Measurements from ENCODE around the gene ARHGAP31. TPM values are rescaled to one million over a fixed set of nuclear protein-coding genes. Genes with fewer than 3 reads are reported as not detected.

The ARHGAP31 gene
- total and polyA plus RNA-seq, 9 donors: 6.3 to 41.4 (median 21.3) TPM

- Histone ChIP-seq H3K27me3 (no peaks in the 10 kb centered on the region), H3K4me3 (no peak overlapping the region), H3K4me1 (ENCODE audit: insufficient read depth) (peaks cover 2% of the 10 kb centered on the region), H3K27ac (no peak overlapping the region), H3K36me3 (no peaks in the 10 kb centered on the region), H3K9me3 (no peaks in the 10 kb centered on the region)
- intact Hi-C loops (cut with DNase I): no loop called here
- DNase-seq: no peak
- 85 to 94% (median 87%) methylated on average over 2 of the region's 2 CpGs for WGBS, 3 donors
- no peak for TF ChIP-seq POLR2A (IDR thresholded peaks at IDR 0.05)
- TF ChIP-seq, protein P1, sequence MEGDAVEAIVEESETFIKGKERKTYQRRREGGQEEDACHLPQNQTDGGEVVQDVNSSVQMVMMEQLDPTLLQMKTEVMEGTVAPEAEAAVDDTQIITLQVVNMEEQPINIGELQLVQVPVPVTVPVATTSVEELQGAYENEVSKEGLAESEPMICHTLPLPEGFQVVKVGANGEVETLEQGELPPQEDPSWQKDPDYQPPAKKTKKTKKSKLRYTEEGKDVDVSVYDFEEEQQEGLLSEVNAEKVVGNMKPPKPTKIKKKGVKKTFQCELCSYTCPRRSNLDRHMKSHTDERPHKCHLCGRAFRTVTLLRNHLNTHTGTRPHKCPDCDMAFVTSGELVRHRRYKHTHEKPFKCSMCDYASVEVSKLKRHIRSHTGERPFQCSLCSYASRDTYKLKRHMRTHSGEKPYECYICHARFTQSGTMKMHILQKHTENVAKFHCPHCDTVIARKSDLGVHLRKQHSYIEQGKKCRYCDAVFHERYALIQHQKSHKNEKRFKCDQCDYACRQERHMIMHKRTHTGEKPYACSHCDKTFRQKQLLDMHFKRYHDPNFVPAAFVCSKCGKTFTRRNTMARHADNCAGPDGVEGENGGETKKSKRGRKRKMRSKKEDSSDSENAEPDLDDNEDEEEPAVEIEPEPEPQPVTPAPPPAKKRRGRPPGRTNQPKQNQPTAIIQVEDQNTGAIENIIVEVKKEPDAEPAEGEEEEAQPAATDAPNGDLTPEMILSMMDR (IDR thresholded peaks at IDR 0.05): no peak
- TF ChIP-seq EP300 (IDR thresholded peaks at IDR 0.05): no peak
Observed at GRCh38 chr3:119289404-119289770, 4.8 kb upstream of the ARHGAP31 start.

DNA sequence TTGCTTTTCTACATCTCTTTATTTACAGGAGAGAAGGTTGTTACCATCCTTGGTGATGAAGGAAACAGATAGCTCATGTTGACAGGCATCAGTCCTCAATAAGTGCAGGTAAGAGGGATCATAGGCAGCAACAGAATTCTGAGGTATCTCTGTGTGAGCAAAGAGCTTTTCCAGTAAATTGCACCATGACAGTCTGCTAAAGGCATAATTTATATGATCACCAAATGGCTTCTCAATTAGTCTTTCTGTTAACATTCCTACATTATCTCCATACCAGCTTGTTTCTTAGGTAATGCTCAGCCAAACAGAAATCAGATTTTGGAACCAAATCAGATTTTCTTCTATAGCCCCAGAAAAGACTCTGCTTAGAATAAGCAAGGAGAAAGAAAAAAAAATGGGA is 3.6 kb upstream of the ARHGAP31 start:
- no peaks in the 10 kb centered on the region for H3K9me3 ChIP-seq
- no peaks in the 10 kb centered on the region for H3K27me3 ChIP-seq
- H3K4me1 ChIP-seq (ENCODE audit: insufficient read depth): peaks cover 2% of the 10 kb centered on the region
- DNase-seq: no peak
- H3K27ac ChIP-seq: no peak overlapping the region
- H3K36me3 ChIP-seq: no peaks in the 10 kb centered on the region
- TF ChIP-seq, protein P1 (IDR thresholded peaks at IDR 0.05): no peak
- no peak for TF ChIP-seq EP300 (IDR thresholded peaks at IDR 0.05)
- no peak for TF ChIP-seq POLR2A (IDR thresholded peaks at IDR 0.05)
- H3K4me3 ChIP-seq: no peak overlapping the region
- intact Hi-C loops (cut with DNase I): no loop called here

DNA sequence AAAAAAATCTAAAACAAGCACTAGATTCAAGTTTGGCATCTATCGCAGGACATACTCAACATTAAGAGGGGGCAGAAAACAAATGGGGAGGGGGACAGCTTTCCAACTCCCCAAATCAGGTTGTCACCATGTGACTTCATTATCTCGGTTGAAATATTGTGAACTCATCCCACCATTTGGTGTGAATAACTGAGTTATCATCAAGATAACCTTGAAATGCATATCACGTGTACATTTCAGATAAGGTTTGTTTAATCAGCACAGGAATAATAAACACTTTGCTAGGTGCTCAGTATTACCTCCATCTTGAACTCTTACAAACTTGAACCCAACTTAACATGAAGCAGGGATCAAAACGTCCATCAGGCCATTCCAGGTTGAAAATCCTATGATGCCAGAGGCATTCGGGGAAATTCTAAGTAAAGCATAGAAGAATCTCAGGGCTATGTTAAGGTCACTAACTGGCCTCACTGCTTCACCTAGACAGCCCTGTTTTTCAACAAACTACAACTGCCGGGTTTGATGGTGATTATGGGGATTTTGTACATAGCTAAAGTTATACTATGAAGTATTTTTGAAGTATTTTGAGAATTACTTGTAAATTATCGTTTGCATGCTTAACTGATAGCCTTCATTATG is 3.0 kb upstream of the ARHGAP31 start:
- no peak overlapping the region for H3K4me3 ChIP-seq
- no peak for DNase-seq
- H3K27ac ChIP-seq: no peak overlapping the region
- 70 to 77% (median 70%) methylated on average over 7 of the region's 7 CpGs for WGBS, 3 donors
- intact Hi-C loops (cut with DNase I): no loop called here
- H3K27me3 ChIP-seq: no peaks in the 10 kb centered on the region
- H3K4me1 ChIP-seq (ENCODE audit: insufficient read depth): peaks cover 2% of the 10 kb centered on the region
- no peaks in the 10 kb centered on the region for H3K9me3 ChIP-seq
- no peaks in the 10 kb centered on the region for H3K36me3 ChIP-seq
- TF ChIP-seq, protein P1 (IDR thresholded peaks at IDR 0.05): no peak

- peaks cover 5% of the 10 kb centered on the region for H3K4me1 ChIP-seq (ENCODE audit: insufficient read depth)
- no peaks in the 10 kb centered on the region for H3K36me3 ChIP-seq
- no peak overlapping the region for H3K27ac ChIP-seq
- no peaks in the 10 kb centered on the region for H3K27me3 ChIP-seq
- no peak overlapping the region for H3K4me3 ChIP-seq
- 88 to 90% (median 89%) methylated on average over 4 of the region's 4 CpGs for WGBS, 3 donors
- no peak for DNase-seq
- H3K9me3 ChIP-seq: no peaks in the 10 kb centered on the region
- intact Hi-C loops (cut with DNase I): no loop called here
- TF ChIP-seq EP300 (IDR thresholded peaks at IDR 0.05) (no peak), POLR2A (IDR thresholded peaks at IDR 0.05) (no peak)
- TF ChIP-seq, protein P1 (IDR thresholded peaks at IDR 0.05): no peak
Observed at GRCh38 chr3:119292666-119293065, 1.5 kb upstream of the ARHGAP31 start.
